HG03457 (cell line): ENCODE results near the gene TNFRSF14.

Experiments used
- ATAC-seq: cut with Tn5 transposase; IDR thresholded peaks from one replicate; pipeline ENCODE4 v1.9.1; 2021; ENCODE audit warnings: moderate number of reproducible peaks; ENCODE audit not compliant: unreplicated experiment

TNFRSF14 gene

GRCh38 chr1:2556277-2556677 is at the start of gene TNFRSF14:
Gene TNFRSF14 (plus strand): TSS chr1:2556371. CDS start chr1:2556665, 294 bp downstream.
- no peak for ATAC-seq

- no peak for ATAC-seq
Observed at GRCh38 chr1:2506901-2507565, 49.1 kb upstream of the TNFRSF14 start.

- ATAC-seq: no peak
Observed at GRCh38 chr1:2507744-2508155, 48.4 kb upstream of the TNFRSF14 start.

GRCh38 chr1:2508180-2508579 is 48.0 kb upstream of the TNFRSF14 start:
- no peak for ATAC-seq

GRCh38 chr1:2508751-2509150 is 47.4 kb upstream of the TNFRSF14 start:
- no peak for ATAC-seq

- ATAC-seq: no peak
Observed at GRCh38 chr1:2509589-2509988, 46.6 kb upstream of the TNFRSF14 start.

GRCh38 chr1:2510366-2511155 is 45.6 kb upstream of the TNFRSF14 start:
- ATAC-seq: no peak

- ATAC-seq: no peak
Observed at GRCh38 chr1:2512862-2513421, 43.2 kb upstream of the TNFRSF14 start.

GRCh38 chr1:2513939-2514652 is 42.1 kb upstream of the TNFRSF14 start:
- no peak for ATAC-seq

GRCh38 chr1:2514863-2515762 is 41.1 kb upstream of the TNFRSF14 start:
- ATAC-seq: no peak

- ATAC-seq: no peak
Observed at GRCh38 chr1:2515763-2516080, 40.4 kb upstream of the TNFRSF14 start.

- no peak for ATAC-seq
Observed at GRCh38 chr1:2516124-2516523, 40.0 kb upstream of the TNFRSF14 start.

GRCh38 chr1:2516946-2517345 is 39.2 kb upstream of the TNFRSF14 start:
- no peak for ATAC-seq

GRCh38 chr1:2517966-2518365 is 38.2 kb upstream of the TNFRSF14 start:
- no peak for ATAC-seq

- ATAC-seq: no peak
Observed at GRCh38 chr1:2518528-2518927, 37.6 kb upstream of the TNFRSF14 start.

GRCh38 chr1:2519029-2519685 is 37.0 kb upstream of the TNFRSF14 start:
- no peak for ATAC-seq

- ATAC-seq: no peak
Observed at GRCh38 chr1:2519729-2520128, 36.4 kb upstream of the TNFRSF14 start.

GRCh38 chr1:2520206-2520605 is 36.0 kb upstream of the TNFRSF14 start:
- no peak for ATAC-seq

- ATAC-seq: no peak
Observed at GRCh38 chr1:2520806-2521205, 35.4 kb upstream of the TNFRSF14 start.

- ATAC-seq: no peak
Observed at GRCh38 chr1:2522230-2522629, 33.9 kb upstream of the TNFRSF14 start.
